Pons (tissue), 1 donor: ENCODE results near the gene NPPC.
"Not testable (repeated sequence)": the region's sequence is repeated elsewhere in the genome, so short reads cannot be mapped to it uniquely, and the experiment has no call there.

Source experiments
- DNase-seq: peaks from one replicate; pipeline ENCODE4 v3.0.0-alpha.2; 2016; ENCODE audit warnings: low spot score

The NPPC gene

GRCh38 chr2:231920366-231920765 lies 5.8 kb downstream of the NPPC start:
- DNase-seq: no peak

DNA sequence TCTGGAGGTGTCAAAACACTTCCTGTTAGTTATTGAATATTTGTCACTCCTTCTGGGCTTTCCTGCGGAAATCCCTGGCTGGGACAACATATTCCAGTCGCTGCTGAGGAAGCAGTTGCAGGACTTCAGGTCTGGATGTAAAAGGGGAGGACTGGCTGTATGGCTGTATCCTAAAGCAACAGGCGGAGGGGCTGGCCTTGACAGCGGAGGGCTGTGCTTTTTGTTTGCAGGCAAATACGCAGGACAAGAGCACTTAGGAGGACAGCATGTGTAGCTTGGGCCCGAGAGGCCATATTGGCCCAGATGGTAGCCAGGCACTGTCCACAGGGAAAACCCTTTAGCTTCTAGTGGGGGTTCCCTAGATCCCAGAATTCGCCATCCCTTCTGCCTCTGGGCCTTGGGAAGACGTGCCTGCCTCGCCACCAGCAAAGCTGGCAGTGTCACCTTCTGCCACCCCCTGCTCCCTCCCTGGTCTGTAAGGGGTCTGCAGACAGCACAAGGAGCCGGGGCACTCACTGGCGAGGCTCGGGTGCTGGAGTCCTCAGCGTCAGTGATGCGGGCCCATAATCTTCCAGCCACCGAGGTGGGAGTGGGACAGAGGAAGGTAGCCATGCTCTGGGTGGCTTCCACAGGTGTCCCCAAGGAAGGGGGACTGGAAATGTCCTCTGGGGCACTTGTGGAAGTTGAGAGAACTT lies 6.7 kb downstream of the NPPC start:
- DNase-seq: no peak

DNA sequence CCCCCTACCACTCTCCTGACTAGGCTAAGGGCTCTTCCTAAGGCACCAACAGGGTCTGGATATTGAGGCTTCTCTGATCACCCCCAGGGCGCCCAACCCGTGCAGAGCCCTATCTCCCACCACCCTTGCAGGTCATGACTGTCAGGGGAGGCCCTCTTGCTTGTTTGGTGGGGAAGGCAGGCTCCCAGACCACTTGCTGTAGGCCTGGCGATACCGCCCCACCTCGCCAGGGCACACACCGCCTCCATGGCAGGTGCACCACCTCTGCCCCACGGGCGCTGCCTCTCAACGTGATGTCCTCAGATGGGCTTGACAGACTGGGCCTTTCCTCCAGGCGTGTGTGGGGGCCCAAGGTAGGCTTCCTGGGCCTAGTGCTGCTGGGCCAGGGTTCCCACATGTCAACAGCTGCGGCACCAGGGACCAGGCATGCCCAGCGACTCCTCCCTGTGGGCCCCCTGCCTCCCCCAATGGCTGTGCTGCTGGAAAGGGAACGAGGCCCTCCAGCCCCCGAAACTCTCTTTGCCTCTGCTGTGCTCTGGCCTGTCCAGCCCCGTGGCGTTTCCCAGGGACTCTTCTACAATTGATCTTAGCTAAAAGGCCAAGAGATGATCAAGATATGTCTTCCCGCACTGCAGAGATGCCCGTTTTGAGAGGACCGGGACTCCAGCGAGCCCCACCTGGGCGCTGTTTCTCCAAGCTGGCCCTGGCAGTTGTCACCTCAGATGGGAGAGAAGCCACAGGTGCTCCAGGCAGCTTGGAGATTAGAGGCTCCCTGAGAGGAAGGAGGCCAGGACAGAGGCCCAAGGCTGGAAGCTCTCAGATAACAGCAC lies 7.5 kb downstream of the NPPC start:
- no peak for DNase-seq

GRCh38 chr2:231917280-231918066 lies 8.7 kb downstream of the NPPC start:
- peak; percentile 73 for DNase-seq

- DNase-seq: no peak
Observed at GRCh38 chr2:231914077-231914690, 12.0 kb downstream of the NPPC start.

GRCh38 chr2:231911381-231911780 lies 14.8 kb downstream of the NPPC start:
- no peak for DNase-seq

DNA sequence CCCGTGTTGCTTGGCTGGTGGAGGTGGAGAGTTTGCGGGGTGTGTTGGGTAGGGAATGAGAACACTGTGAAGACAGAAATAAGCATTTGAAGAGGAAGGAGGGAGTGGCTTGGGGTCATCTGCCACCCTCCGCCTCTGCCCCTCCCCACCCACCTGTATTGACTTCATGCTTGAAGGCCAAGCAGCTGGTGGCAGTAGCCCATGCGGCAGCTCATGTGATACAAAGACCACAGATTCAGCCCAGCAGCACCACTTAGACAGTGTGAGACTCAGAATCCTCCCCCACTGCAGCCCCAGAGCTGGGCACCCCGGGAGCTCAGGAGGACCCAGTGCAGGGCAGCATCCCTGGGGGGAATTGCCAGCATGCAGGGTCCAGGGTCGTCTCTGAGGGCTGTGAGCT lies 15.4 kb downstream of the NPPC start:
- DNase-seq: no peak

- not testable (repeated sequence) for DNase-seq
Observed at GRCh38 chr2:231910161-231910560, 16.0 kb downstream of the NPPC start.

DNA sequence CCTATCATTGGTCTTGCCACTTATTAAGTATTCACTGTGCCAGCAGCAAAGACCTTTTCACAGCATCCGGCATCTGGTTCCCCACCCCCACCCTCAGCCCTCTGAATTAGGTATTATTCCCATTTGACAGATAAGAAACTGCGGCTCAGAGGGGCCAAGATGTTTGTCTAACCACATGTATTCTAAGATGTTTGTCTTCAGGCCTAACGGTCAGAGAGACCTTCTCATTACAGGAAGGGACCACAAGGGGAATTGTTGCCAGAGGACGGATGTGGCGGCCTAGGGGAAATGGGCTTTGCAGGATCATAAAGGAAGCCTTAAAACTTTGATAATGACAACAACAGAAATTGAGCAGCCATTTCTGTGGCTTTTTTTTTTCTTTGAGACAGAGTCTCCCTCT lies 16.6 kb downstream of the NPPC start:
- DNase-seq: no peak

DNA sequence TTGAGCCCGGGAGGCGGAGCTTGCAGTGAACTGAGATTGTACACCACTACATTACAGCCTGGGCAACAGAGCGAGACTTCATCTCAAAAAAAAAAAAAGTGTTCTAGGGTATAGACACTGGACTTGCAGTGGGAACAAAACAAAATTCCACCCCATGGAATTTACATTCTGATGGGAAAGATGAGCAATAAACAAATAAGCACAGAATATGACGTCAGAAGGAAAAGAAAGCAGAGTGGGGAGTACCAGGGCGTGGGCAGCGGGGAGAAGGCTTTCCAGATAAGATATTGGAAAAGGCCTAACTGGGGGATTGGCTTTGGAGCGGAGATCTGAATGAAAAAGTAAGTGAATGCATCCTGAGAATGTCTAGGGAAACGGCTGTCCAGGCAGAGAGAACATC lies 17.6 kb downstream of the NPPC start:
- no peak for DNase-seq

DNA sequence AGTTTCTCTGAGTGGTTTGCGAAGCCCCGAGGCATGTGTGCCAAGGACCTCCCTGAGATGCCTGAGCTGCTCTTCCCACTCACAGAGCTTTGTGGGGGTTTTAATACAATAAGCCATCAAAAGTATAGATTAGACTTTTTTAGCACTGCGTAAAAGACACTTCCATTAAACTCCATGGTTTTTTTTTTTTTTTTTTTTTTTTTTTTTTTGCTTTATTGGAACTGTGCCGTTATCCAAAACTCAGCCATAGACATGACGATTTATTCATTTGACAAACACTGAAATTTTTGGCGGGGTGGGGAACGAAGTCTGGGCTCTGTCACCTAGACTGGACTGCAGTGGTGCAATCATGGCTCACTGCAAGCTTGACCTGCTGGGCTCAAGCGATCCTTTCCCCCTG lies 18.4 kb downstream of the NPPC start:
- DNase-seq: no peak

- no peak for DNase-seq
Observed at GRCh38 chr2:231905026-231905425, 21.2 kb downstream of the NPPC start.

DNA sequence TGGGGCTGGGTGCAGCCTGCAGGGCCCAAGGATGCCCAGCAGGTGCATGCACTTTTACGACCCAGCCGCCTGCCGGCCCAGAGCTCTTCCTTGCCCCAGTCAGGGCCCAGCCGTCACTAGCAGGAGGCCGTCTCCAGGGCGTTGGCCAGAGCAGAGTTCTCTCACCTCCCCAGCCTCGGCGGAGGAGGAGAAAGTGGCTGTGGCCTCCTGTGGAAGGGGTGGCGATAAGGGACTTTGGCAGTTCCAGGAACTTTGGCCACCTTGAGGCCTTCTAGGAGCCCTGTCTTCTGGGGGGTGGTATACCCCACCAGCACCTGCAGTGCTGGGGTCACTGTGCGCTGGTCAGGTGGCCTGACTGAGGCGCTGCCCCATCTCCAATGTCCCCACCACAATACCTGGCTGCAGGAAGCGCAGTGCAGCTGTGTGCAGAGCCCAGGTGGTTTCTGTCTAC lies 22.0 kb downstream of the NPPC start:
- no peak for DNase-seq

GRCh38 chr2:231902598-231902997 lies 23.6 kb downstream of the NPPC start:
- DNase-seq: no peak

DNA sequence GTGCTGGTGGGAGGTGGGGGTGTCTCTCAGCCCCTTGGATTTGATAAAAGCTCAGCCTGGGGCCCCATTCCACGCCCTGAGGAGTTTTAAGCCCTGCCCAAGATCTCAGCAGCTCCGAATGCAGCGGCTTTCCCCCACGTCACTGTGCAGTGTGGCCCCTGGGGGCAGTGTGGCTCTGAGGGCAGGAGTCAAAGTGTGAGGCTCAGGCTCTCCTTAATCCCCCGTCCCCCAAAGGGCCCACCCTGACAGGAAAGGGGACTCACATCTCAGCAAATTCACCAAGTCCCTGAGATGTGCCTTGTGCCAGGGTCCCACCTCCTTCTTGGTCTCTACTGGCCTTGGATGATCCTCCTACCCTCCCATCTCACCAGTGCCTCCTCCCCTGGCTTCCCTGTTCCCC lies 25.2 kb downstream of the NPPC start:
- no peak for DNase-seq

DNA sequence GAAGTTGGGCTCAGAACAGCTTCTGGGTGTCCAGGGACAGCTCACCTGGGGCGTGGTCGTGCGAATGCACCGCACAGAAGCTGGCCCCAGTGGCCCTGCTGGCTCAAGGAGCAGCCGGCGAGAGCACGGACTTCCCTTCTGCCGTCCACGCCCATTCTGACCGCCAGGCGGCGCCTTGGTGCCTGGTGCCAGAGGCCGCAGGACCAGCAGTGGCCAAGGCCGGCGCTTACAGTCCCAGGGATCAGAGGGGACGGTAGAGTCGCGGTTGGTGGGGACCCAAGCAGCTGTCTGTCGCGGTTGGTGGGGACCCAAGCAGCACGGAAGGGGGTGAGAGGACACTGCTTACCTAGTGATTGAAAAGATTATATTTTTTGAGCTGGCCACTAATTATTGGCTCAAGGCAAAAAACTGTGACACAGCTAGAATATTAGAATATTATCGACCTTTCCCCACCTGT lies 25.7 kb downstream of the NPPC start:
- peak; percentile 46 for DNase-seq

- no peak for DNase-seq
Observed at GRCh38 chr2:231894566-231895380, 31.4 kb downstream of the NPPC start.

GRCh38 chr2:231891514-231891905 lies 34.7 kb downstream of the NPPC start:
- no peak for DNase-seq

GRCh38 chr2:231890896-231891513 lies 35.2 kb downstream of the NPPC start:
- no peak for DNase-seq

- DNase-seq: peak; percentile 42
Observed at GRCh38 chr2:231887756-231888155, 38.4 kb downstream of the NPPC start.
